Lower leg skin (tissue), 4 donors: ENCODE measurements around the gene ULK2. TPM values are rescaled to one million over a fixed set of nuclear protein-coding genes. Genes with fewer than 3 reads are reported as not detected.

Experiments used
- DNase-seq, 2 donors: peaks; one replicate each; pipeline ENCODE4 v3.0.0-alpha.2; 2019; ENCODE audit warnings: low spot score in 2 of 2
- H3K4me3 ChIP-seq: fragments of 200-600 bp; sonication (generic); 2 replicates; pipeline ENCODE4 v1.5.1; 2017; ENCODE audit warnings: mild to moderate bottlenecking, low read depth; ENCODE audit not compliant: poor library complexity, severe bottlenecking
- POLR2A ChIP-seq, 2 donors: fragments of 450-650 bp; IDR thresholded peaks; one replicate each; pipeline ENCODE4 v1.6.1; 2016 to 2017; ENCODE audit warnings: antibody characterized with exemption in 2 of 2, mild to moderate bottlenecking in 1 of 2, moderate library complexity in 1 of 2
- WGBS, 2 donors: methylation state at CpG; one replicate each; pipeline ENCODE4 v1.1.5; 2018; 5-methylcytosine and 5-hydroxymethylcytosine counted together
- intact Hi-C: fragments of 100-400 bp; cut with DNase I; formaldehyde crosslinking; loops from one replicate; pipeline ENCODE4 v1.15.0; 2023; ENCODE audit warnings: low total_unique reads
- total RNA-seq, 4 donors: library from RNA; depleted of rRNA; stranded (reverse); fragments of >200 nt; gene quantifications; one replicate each; pipeline ENCODE4 v1.1.0, GENCODE V29; 2016
- TF ChIP-seq, protein P1 (sequence below), 3 donors: fragments of 450-650 bp; IDR thresholded peaks; one replicate each; pipeline ENCODE4 v1.5.1; 2016; ENCODE audit warnings: antibody characterized with exemption in 3 of 3, mild to moderate bottlenecking in 3 of 3, moderate library complexity in 2 of 3

Gene ULK2
- total RNA-seq, 4 donors from 2014 or later, result 10.0 to 24.8 (median 19.7) TPM

DNA sequence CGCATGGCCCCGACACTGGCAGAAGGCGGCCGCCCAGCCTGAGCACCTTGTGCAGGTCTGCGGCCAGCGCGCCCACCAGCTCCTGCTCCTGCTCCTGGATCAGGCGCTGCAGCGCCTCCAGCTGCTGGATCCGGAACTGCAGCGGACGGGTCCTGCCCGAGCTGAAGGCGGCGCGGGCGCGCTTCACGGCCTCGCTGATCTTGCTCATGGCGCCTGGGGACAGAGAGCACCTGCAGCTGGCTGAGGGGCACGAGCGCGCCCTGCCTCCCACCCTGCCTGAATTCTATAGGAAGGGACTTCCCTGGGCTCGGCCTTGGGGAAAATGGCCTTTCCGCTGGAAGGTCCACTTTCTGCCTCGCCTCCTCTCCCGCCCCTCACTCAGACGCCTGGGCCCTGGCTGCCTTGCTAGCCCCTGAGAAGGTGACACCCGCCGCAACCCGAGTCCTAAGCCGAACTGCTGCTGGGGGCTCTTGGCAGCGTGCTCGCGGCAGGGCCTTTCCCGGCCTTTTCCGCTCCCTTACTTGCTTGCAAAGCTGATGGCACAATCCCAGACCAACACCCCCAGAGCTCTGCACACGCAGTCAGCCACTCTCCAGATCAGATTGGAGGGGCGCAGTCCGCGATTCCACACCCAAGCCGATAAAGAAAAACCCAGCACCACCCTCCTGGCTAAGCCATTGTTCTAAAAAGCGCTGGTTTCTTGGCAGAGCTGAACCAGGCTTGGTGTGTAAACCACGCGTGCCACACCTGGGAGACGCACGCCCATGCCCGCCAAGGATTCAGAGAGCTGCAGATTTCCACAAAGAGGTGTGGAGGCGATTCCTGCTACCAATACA is 122.6 kb downstream of the ULK2 start:
- peak; percentile 90 to 98 for DNase-seq

DNA sequence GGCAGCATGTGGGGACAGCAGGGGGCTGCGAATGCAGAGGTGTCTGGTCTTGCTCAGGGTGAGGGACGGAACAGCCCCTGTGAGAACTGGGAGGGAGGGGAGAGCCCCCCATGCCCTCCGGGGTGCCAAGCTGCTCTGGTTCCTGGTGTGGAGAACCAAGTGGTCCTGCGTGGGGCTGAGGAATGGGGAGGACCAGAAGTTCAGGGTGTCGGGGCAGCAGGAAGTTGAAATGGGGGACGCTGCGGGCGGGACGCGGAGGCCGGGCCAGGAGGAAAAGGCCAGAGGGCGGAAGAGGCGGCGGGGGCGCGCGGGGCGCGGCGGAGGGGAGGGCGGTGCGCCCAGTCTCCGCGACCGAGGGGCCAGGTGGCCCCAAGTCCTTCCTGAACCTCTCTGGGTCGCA is 123.2 kb downstream of the ULK2 start:
- DNase-seq, result no peak
- H3K4me3 ChIP-seq, result no peak overlapping the region
- WGBS, 2 donors, result 8 to 12% methylated on average over 15 to 22 of the region's 26 CpGs
- intact Hi-C loops, result no loop called here
- TF ChIP-seq, protein P1, sequence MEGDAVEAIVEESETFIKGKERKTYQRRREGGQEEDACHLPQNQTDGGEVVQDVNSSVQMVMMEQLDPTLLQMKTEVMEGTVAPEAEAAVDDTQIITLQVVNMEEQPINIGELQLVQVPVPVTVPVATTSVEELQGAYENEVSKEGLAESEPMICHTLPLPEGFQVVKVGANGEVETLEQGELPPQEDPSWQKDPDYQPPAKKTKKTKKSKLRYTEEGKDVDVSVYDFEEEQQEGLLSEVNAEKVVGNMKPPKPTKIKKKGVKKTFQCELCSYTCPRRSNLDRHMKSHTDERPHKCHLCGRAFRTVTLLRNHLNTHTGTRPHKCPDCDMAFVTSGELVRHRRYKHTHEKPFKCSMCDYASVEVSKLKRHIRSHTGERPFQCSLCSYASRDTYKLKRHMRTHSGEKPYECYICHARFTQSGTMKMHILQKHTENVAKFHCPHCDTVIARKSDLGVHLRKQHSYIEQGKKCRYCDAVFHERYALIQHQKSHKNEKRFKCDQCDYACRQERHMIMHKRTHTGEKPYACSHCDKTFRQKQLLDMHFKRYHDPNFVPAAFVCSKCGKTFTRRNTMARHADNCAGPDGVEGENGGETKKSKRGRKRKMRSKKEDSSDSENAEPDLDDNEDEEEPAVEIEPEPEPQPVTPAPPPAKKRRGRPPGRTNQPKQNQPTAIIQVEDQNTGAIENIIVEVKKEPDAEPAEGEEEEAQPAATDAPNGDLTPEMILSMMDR (IDR thresholded peaks at IDR 0.05), result no peak
- TF ChIP-seq POLR2A (IDR thresholded peaks at IDR 0.05), result no peak

More for the DNA sequence above, 122.6 kb downstream of the ULK2 start:
- 41 to 47% methylated on average over 26 of the region's 50 CpGs for WGBS, 2 donors
- no peak overlapping the region for H3K4me3 ChIP-seq
- intact Hi-C loops, result no loop called here
- TF ChIP-seq POLR2A (IDR thresholded peaks at IDR 0.05), result no peak
- TF ChIP-seq, protein P1 (IDR thresholded peaks at IDR 0.05), result peak in 1 of 3 donors; percentile 24

GRCh38 chr17:19743101-19744100 is 124.3 kb downstream of the ULK2 start:
- WGBS, 2 donors, result 88 to 96% methylated on average over 21 to 34 of the region's 34 CpGs
- DNase-seq, result no peak
- intact Hi-C loops, result no loop called here
- TF ChIP-seq, protein P1 (IDR thresholded peaks at IDR 0.05), result no peak
- TF ChIP-seq POLR2A (IDR thresholded peaks at IDR 0.05), result no peak
- H3K4me3 ChIP-seq, result no peak overlapping the region

DNA sequence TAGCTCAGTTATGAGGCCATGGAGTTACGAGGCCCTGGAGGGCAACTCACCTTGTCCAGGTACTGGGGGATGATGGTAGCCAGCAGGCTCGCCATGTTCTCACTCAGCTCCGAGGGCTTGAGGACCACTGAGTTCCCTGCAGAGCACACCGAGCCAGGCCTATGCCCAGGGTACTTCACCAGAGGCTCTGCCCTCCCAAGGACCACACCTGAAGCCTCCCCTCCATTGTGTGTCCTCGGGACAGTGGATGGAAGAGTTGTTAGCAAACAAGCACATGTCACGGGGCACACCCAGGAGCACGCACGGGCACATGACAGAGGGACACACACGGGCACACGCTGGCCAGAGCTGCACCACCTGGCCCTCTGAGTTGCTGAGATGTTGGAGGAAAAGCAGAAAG is 125.2 kb downstream of the ULK2 start:
- WGBS, 2 donors, result 85 to 86% methylated on average over 8 to 10 of the region's 10 CpGs
- no peak overlapping the region for H3K4me3 ChIP-seq
- TF ChIP-seq POLR2A (IDR thresholded peaks at IDR 0.05), result no peak
- TF ChIP-seq, protein P1 (IDR thresholded peaks at IDR 0.05), result no peak
- intact Hi-C loops, result no loop called here
- no peak for DNase-seq

GRCh38 chr17:19741832-19742457 is 125.8 kb downstream of the ULK2 start:
- no peak overlapping the region for H3K4me3 ChIP-seq
- intact Hi-C loops, result no loop called here
- 81 to 95% methylated on average over 14 of the region's 14 CpGs for WGBS, 2 donors
- no peak for DNase-seq
- TF ChIP-seq, protein P1 (IDR thresholded peaks at IDR 0.05), result no peak
- TF ChIP-seq POLR2A (IDR thresholded peaks at IDR 0.05), result no peak
